ENCODE measurements around the gene SLC4A8.

GRCh38 chr12:51386351-51386750, 38.3 kb upstream of the SLC4A8 start:
- no peak for TF ChIP-seq CTCF (IDR thresholded peaks at IDR 0.05 in 2 of 3, conservative IDR thresholded peaks at IDR 0.05 in 1 of 3; ENCODE audit: borderline replicate concordance in 1 of 3, insufficient read depth in 1 of 3, low read depth in 2 of 3, low read length in 2 of 3)
- TF ChIP-seq POLR2A (IDR thresholded peaks at IDR 0.05; ENCODE audit: borderline replicate concordance, extremely low read depth, insufficient read depth, insufficient read length) = no peak
- TF ChIP-seq POLR2AphosphoS5 (IDR thresholded peaks at IDR 0.05; ENCODE audit: low read depth, low read length) = no peak
- no peak for TF ChIP-seq EZH2phosphoT487 (IDR thresholded peaks at IDR 0.05; ENCODE audit: borderline replicate concordance)
- no peak for TF ChIP-seq ZBTB33 (IDR thresholded peaks at IDR 0.05; ENCODE audit: extremely low read depth, insufficient replicate concordance, low read length)
- no peak for TF ChIP-seq MAX (IDR thresholded peaks at IDR 0.05)
- TF ChIP-seq JUND (IDR thresholded peaks at IDR 0.05) = no peak

Data from HCT116 (cell line).